Astrocyte (in vitro differentiated cells and primary cell): ENCODE measurements around the gene CLEC2D. TPM values are rescaled to one million over a fixed set of nuclear protein-coding genes. Genes with fewer than 3 reads are reported as not detected.

Source experiments
- DNase-seq: peaks from one replicate; pipeline ENCODE4 v3.0.0-alpha.2; 2010; ENCODE audit warnings: low read depth
- FAIRE-seq: peaks from 2 replicates; lab custom pipeline; 2011; peaks lifted over from hg19 to GRCh38; lab: Jason Lieb, UNC
- H2AFZ ChIP-seq: 2 replicates; pipeline ENCODE4 v1.6.0; 2012; ENCODE audit warnings: low read depth, low read length, inconsistent platforms
- H3K27ac ChIP-seq: 2 replicates; pipeline ENCODE4 v1.5.1; 2011; ENCODE audit warnings: low read depth, low read length, inconsistent platforms
- H3K27me3 ChIP-seq: 2 replicates; pipeline ENCODE4 v1.6.0; 2011; ENCODE audit warnings: low read length, inconsistent platforms; ENCODE audit not compliant: insufficient read depth
- H3K36me3 ChIP-seq: 2 replicates; pipeline ENCODE4 v1.5.1; 2011; ENCODE audit warnings: low read length, inconsistent platforms; ENCODE audit not compliant: insufficient read depth
- H3K4me1 ChIP-seq: 2 replicates; pipeline ENCODE4 v1.5.1; 2011; ENCODE audit warnings: low read length, inconsistent platforms; ENCODE audit not compliant: insufficient read depth
- H3K4me2 ChIP-seq: 2 replicates; pipeline ENCODE4 v1.6.0; 2012; ENCODE audit warnings: low read length, inconsistent platforms
- H3K4me3 ChIP-seq: 2 replicates; pipeline ENCODE4 v1.5.1; 2011; ENCODE audit warnings: low read depth, mild to moderate bottlenecking, low read length, inconsistent platforms; ENCODE audit not compliant: insufficient read depth
- H3K79me2 ChIP-seq: 2 replicates; pipeline ENCODE4 v1.6.0; 2012; ENCODE audit warnings: mild to moderate bottlenecking, low read length, inconsistent platforms; ENCODE audit not compliant: insufficient read depth
- H3K9ac ChIP-seq: 2 replicates; pipeline ENCODE4 v1.6.0; 2012; ENCODE audit warnings: mild to moderate bottlenecking, low read length, inconsistent platforms
- H3K9me3 ChIP-seq: 2 replicates; pipeline ENCODE4 v1.5.1; 2012; ENCODE audit warnings: low read depth, mild to moderate bottlenecking, low read length, inconsistent platforms; ENCODE audit not compliant: insufficient read depth
- H4K20me1 ChIP-seq: 2 replicates; pipeline ENCODE4 v1.6.0; 2012; ENCODE audit warnings: low read length, inconsistent platforms; ENCODE audit not compliant: insufficient read depth
- H3K27ac Mint-ChIP-seq: one replicate; pipeline ENCODE4 v1.8.0; 2021; ENCODE audit warnings: mild to moderate bottlenecking, mixed read lengths; ENCODE audit not compliant: unreplicated experiment
- H3K27me3 Mint-ChIP-seq: one replicate; pipeline ENCODE4 v1.8.0; 2021; ENCODE audit warnings: low read depth, mixed read lengths; ENCODE audit not compliant: unreplicated experiment
- H3K36me3 Mint-ChIP-seq: one replicate; pipeline ENCODE4 v1.8.0; 2021; ENCODE audit warnings: low read depth, mixed read lengths; ENCODE audit not compliant: unreplicated experiment
- H3K4me1 Mint-ChIP-seq: one replicate; pipeline ENCODE4 v1.8.0; 2021; ENCODE audit warnings: low read depth, mixed read lengths; ENCODE audit not compliant: unreplicated experiment
- H3K4me3 Mint-ChIP-seq: one replicate; pipeline ENCODE4 v1.8.0; 2021; ENCODE audit warnings: mild to moderate bottlenecking, moderate library complexity, mixed read lengths; ENCODE audit not compliant: unreplicated experiment
- H3K9me3 Mint-ChIP-seq: one replicate; pipeline ENCODE4 v1.8.0; 2021; ENCODE audit warnings: mild to moderate bottlenecking, mixed read lengths; ENCODE audit not compliant: unreplicated experiment
- CTCF ChIP-seq: IDR thresholded peaks from 2 replicates; pipeline ENCODE4 v1.5.1; 2011; ENCODE audit warnings: low read depth, mild to moderate bottlenecking, inconsistent platforms, low read length, moderate library complexity; ENCODE audit not compliant: insufficient read depth
- EZH2 ChIP-seq: IDR thresholded peaks from 2 replicates; pipeline ENCODE4 v1.6.1; 2012; ENCODE audit warnings: mild to moderate bottlenecking, low read length, inconsistent platforms; ENCODE audit not compliant: insufficient read depth
- total RNA-seq: library from RNA; stranded (reverse); gene quantifications from 2 replicates; pipeline ENCODE4 v1.2.1, GENCODE V29; 2021

The CLEC2D gene
- total RNA-seq, 1 donor from 2014 or later, result 4.7 TPM

GRCh38 chr12:9646794-9647781, 22.4 kb upstream of the CLEC2D start:
- Mint-ChIP-seq H3K27me3 (no peaks in the 10 kb centered on the region), H3K27ac (peak overlapping the region; percentile 96), H3K9me3 (peaks cover 7% of the 10 kb centered on the region), H3K4me1 (peaks cover 28% of the 10 kb centered on the region), H3K4me3 (peak overlapping the region; percentile 80), H3K36me3 (peaks cover 4% of the 10 kb centered on the region)
- Histone ChIP-seq H3K4me1 (peaks cover 23% of the 10 kb centered on the region), H4K20me1 (no peaks in the 10 kb centered on the region), H3K4me2 (peak overlapping the region; percentile 97), H3K4me3 (peak overlapping the region; percentile 70), H3K36me3 (no peaks in the 10 kb centered on the region), H3K79me2 (peaks cover 20% of the 10 kb centered on the region), H3K9me3 (no peaks in the 10 kb centered on the region), H3K9ac (peak overlapping the region; percentile 90), H2AFZ (peak overlapping the region; percentile 92), H3K27ac (peak overlapping the region; percentile 74), H3K27me3 (no peaks in the 10 kb centered on the region)
- TF ChIP-seq EZH2 (no peak), CTCF (no peak)
- peak; percentile 55 for DNase-seq
- no peak for FAIRE-seq

- Histone ChIP-seq H3K9me3 (no peaks in the 10 kb centered on the region), H4K20me1 (no peaks in the 10 kb centered on the region), H3K4me1 (peaks cover 23% of the 10 kb centered on the region), H2AFZ (peak overlapping the region; percentile 92), H3K36me3 (no peaks in the 10 kb centered on the region), H3K27me3 (no peaks in the 10 kb centered on the region), H3K27ac (peak overlapping the region; percentile 74), H3K9ac (peak overlapping the region; percentile 90), H3K4me2 (peak overlapping the region; percentile 97), H3K4me3 (peak overlapping the region; percentile 70), H3K79me2 (peaks cover 30% of the 10 kb centered on the region)
- Mint-ChIP-seq H3K4me1 (peaks cover 28% of the 10 kb centered on the region), H3K27ac (peak overlapping the region; percentile 96), H3K36me3 (peaks cover 4% of the 10 kb centered on the region), H3K9me3 (peaks cover 7% of the 10 kb centered on the region), H3K4me3 (peak overlapping the region; percentile 80), H3K27me3 (no peaks in the 10 kb centered on the region)
- DNase-seq, result peak; percentile 71
- TF ChIP-seq CTCF (no peak), EZH2 (no peak)
- no peak for FAIRE-seq
Observed at GRCh38 chr12:9647825-9648700, 21.4 kb upstream of the CLEC2D start.
